ENCODE results near the gene CIRBP. TPM values are rescaled to one million over a fixed set of nuclear protein-coding genes. Genes with fewer than 3 reads are reported as not detected.

The CIRBP gene
- total RNA-seq, 1 experiment from 2014 or later = 136 TPM

DNA sequence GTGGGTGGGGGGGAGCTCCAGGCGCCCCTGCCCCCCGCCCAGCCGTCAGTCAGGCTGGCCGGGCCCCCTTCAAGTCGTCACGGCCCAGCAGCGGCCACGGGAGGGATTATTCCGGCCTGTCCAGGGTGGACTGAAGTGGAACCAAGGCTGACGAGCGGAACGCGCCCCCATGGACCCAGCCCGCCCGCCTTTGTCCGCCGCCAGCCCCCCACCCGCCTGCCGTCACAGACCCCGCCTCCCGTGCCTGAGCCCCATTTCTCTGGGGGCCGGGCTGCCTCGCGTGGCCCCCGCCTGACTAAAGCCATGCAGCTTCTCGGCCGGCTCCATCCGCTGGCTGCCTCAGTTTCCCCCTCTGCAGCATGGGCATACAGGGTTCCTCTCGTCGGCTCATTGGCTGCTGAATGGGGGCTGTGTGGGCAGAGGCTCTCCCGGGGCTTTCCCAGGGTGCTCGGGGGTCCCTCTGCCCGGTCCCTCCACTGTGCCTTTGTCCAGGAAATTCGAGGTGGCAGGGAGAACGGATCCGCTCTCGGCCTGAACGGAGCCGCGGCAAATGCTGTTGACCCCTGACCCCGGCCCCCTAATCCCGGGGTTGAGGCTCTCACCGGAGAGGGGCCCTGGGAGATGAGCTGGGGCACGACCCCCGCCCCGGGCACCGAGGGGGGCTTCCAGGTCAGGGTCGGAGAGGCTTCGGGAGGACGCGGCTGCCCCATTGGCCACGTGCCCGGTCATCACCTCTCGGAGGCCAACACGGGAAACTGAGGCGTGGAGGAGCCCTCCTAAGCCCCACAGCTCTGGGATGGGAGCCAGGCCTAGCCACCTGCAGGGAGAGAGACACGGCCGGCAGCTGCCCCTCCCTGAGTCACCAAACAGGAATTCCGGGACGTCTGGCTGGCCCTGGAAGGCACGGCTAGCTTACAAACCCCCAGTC, 43.9 kb downstream of the CIRBP start:
- DNase-seq (peak; percentile 69), ATAC-seq (peak; percentile 70)
- H3K79me2 ChIP-seq (ENCODE audit: low read length) = no peaks in the 10 kb centered on the region
- TF ChIP-seq, protein P1, sequence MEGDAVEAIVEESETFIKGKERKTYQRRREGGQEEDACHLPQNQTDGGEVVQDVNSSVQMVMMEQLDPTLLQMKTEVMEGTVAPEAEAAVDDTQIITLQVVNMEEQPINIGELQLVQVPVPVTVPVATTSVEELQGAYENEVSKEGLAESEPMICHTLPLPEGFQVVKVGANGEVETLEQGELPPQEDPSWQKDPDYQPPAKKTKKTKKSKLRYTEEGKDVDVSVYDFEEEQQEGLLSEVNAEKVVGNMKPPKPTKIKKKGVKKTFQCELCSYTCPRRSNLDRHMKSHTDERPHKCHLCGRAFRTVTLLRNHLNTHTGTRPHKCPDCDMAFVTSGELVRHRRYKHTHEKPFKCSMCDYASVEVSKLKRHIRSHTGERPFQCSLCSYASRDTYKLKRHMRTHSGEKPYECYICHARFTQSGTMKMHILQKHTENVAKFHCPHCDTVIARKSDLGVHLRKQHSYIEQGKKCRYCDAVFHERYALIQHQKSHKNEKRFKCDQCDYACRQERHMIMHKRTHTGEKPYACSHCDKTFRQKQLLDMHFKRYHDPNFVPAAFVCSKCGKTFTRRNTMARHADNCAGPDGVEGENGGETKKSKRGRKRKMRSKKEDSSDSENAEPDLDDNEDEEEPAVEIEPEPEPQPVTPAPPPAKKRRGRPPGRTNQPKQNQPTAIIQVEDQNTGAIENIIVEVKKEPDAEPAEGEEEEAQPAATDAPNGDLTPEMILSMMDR (conservative IDR thresholded peaks at IDR 0.05; ENCODE audit: low read depth, low read length) = no peak
- no peak for TF ChIP-seq EZH2phosphoT487 (IDR thresholded peaks at IDR 0.05; ENCODE audit: borderline replicate concordance, low read length)
- H2AFZ ChIP-seq (ENCODE audit: low read length) = no peak overlapping the region
- CTCF ChIA-PET = interaction anchor here (1.2 kb wide), 1 partner anchor 42 kb away, joined by 3 read pairs; a partner anchor contains a TSS
- H3K9me3 ChIP-seq (ENCODE audit: low read length) = no peaks in the 10 kb centered on the region
- no peak overlapping the region for H3K27ac ChIP-seq (ENCODE audit: low read length)
- BruUV-seq (replicated peaks) = no TSS peak
- no peaks in the 10 kb centered on the region for H3K27me3 ChIP-seq (ENCODE audit: low read length)
- no peaks in the 10 kb centered on the region for H3K9me2 ChIP-seq (replicated peaks; ENCODE audit: low read length)
- intact Hi-C loops (cut with micrococcal nuclease) = no loop called here
- no peak overlapping the region for H3K4me3 ChIP-seq (ENCODE audit: low read length)
- no peak overlapping the region for H3K9ac ChIP-seq (ENCODE audit: low read length)
- peak overlapping the region; percentile 66 for H3K4me2 ChIP-seq (ENCODE audit: low read length)
- H4K20me1 ChIP-seq (ENCODE audit: low read length) = no peaks in the 10 kb centered on the region
- POLR2A ChIA-PET (ENCODE audit: unreplicated experiment) = interaction anchor here (0.6 to 0.7 kb wide), 2 partner anchors 195 to 552 kb away, joined by 6 to 11 read pairs; no protein-coding TSS in a partner anchor
- peaks cover 8% of the 10 kb centered on the region for H3K4me1 ChIP-seq (ENCODE audit: insufficient read depth, low read length)
- no peaks in the 10 kb centered on the region for H3F3A ChIP-seq (ENCODE audit: low read length, unreplicated experiment)
- H3K36me3 ChIP-seq (ENCODE audit: low read depth, low read length) = no peaks in the 10 kb centered on the region

DNA sequence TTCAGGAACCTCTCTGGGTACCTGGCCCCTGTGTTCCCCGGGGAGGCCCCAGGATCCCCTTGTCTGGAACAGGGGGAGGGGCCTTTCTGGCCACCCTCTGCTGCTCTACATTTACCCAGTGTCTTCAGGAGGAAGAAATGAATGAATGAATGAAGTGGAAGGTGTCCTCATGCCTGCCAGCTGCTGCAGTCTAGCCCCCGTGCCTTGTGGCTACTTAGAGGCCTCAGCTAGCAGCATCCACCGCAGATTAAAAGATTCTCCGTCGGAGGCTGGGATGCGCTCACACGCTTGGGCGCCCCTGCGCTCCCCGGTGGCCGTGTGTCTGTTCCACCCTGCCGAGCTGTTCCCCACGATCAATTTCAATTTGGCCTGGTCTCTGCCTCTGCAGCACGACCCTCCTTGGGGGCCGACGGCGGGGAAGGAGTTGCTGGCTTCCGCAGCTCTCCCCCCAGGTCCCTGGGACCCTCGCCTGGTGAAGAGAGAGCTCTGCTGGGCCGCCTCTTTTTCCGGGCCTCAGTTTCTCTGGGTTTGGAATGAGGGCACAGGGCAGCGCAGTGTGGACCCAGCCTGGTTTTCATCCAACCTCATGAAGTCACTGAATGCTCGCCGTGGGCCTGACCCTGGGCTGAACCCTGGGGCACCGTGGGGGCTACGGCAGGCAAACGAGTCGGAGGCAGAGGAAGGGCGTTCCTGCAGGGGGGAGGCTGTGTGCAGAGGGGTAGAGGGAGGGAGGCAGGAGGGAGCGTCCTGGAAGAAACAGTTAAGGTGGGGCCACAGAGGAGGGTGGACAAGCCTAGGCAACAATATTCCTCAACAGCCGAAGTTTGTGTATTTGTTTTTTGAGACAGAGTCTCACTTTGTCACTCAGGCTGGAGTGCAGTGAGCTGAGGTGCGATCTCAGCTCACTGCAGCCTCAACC, 44.8 kb downstream of the CIRBP start:
- Histone ChIP-seq H3F3A (ENCODE audit: low read length, unreplicated experiment) (no peaks in the 10 kb centered on the region), H3K4me2 (ENCODE audit: low read length) (peak overlapping the region; percentile 66), H3K36me3 (ENCODE audit: low read depth, low read length) (no peaks in the 10 kb centered on the region), H3K9me3 (ENCODE audit: low read length) (no peaks in the 10 kb centered on the region), H2AFZ (ENCODE audit: low read length) (no peak overlapping the region), H3K4me1 (ENCODE audit: insufficient read depth, low read length) (peaks cover 8% of the 10 kb centered on the region), H3K27ac (ENCODE audit: low read length) (no peak overlapping the region), H3K9ac (ENCODE audit: low read length) (no peak overlapping the region), H3K27me3 (ENCODE audit: low read length) (no peaks in the 10 kb centered on the region), H3K4me3 (ENCODE audit: low read length) (no peak overlapping the region), H3K79me2 (ENCODE audit: low read length) (no peaks in the 10 kb centered on the region), H4K20me1 (ENCODE audit: low read length) (no peaks in the 10 kb centered on the region), H3K9me2 (replicated peaks; ENCODE audit: low read length) (no peaks in the 10 kb centered on the region)
- CTCF ChIA-PET = interaction anchor here (1.2 kb wide), 1 partner anchor 41 kb away, joined by 3 read pairs; a partner anchor contains a TSS
- BruUV-seq (replicated peaks) = no TSS peak
- ATAC-seq = no peak
- intact Hi-C loops (cut with micrococcal nuclease) = no loop called here
- DNase-seq = no peak
- POLR2A ChIA-PET (ENCODE audit: unreplicated experiment) = no interaction called here
- TF ChIP-seq EZH2phosphoT487 (IDR thresholded peaks at IDR 0.05; ENCODE audit: borderline replicate concordance, low read length) (no peak), EZH2 (IDR thresholded peaks at IDR 0.05; ENCODE audit: low read length, unreplicated experiment) (no peak)
- TF ChIP-seq, protein P1 (conservative IDR thresholded peaks at IDR 0.05; ENCODE audit: low read depth, low read length) = no peak
